WTC11 (cell line): Measurements from ENCODE around the gene AJAP1. TPM values are rescaled to one million over a fixed set of nuclear protein-coding genes. Genes with fewer than 3 reads are reported as not detected.

Experiments
- ATAC-seq: fragments of 200-7000 bp; cut with Tn5 transposase; 2 replicates; pipeline ENCODE4 v1.10.0; 2021; ENCODE audit warnings: mild to moderate bottlenecking, moderate library complexity
- CTCF ChIA-PET: fragments of 300-600 bp; sonication (Branson Sonifier 250); formaldehyde crosslinking; loops from one replicate; lab custom pipeline; 2021; ENCODE audit warnings: antibody characterized with exemption; lab: Charles Lee
- POLR2A ChIA-PET: fragments of 350-600 bp; sonication (Branson Sonifier 250); formaldehyde crosslinking; loops from one replicate; lab custom pipeline; 2021; ENCODE audit warnings: antibody characterized with exemption; lab: Charles Lee
- DNase-seq: peaks from one replicate; pipeline ENCODE4 v3.0.0; 2021; ENCODE audit warnings: low spot score
- H3K27ac Mint-ChIP-seq: 2 replicates; pipeline ENCODE4 v1.8.0; 2021; ENCODE audit warnings: mixed read lengths
- H3K27me3 Mint-ChIP-seq: 2 replicates; pipeline ENCODE4 v1.8.0; 2021; ENCODE audit warnings: low read depth, mild to moderate bottlenecking, moderate library complexity, mixed read lengths
- H3K36me3 Mint-ChIP-seq: 2 replicates; pipeline ENCODE4 v1.8.0; 2021; ENCODE audit warnings: mixed read lengths
- H3K4me1 Mint-ChIP-seq: 2 replicates; pipeline ENCODE4 v1.8.0; 2022; ENCODE audit warnings: mixed read lengths
- H3K4me3 Mint-ChIP-seq: 2 replicates; pipeline ENCODE4 v1.8.0; 2021; ENCODE audit warnings: mild to moderate bottlenecking, moderate library complexity, mixed read lengths
- H3K9me3 Mint-ChIP-seq: 2 replicates; pipeline ENCODE4 v1.8.0; 2021; ENCODE audit warnings: mixed read lengths
- AR ChIP-seq: fragments of 250-450 bp; sonication (Bioruptor Pico); IDR thresholded peaks from 2 replicates; pipeline ENCODE4 v1.9.0; 2021; ENCODE audit warnings: mild to moderate bottlenecking
- CBFB ChIP-seq: sonication (generic); formaldehyde crosslinking; IDR thresholded peaks from 2 replicates; pipeline ENCODE4 v1.8.1; 2022; ENCODE audit warnings: mild to moderate bottlenecking, low read depth, missing genetic modification reagents
- CTCF ChIP-seq: fragments of 200-600 bp; IDR thresholded peaks from 2 replicates; pipeline ENCODE4 v1.8.0; 2022; ENCODE audit warnings: antibody characterized with exemption
- FOXK1 ChIP-seq: sonication (generic); formaldehyde crosslinking; IDR thresholded peaks from 2 replicates; pipeline ENCODE4 v1.8.0; 2022; ENCODE audit warnings: mild to moderate bottlenecking, moderate library complexity, missing genetic modification reagents
- HMGA2 ChIP-seq: fragments of 250-450 bp; sonication (Bioruptor Pico); IDR thresholded peaks from 2 replicates; pipeline ENCODE4 v1.4.0; 2021; ENCODE audit warnings: mild to moderate bottlenecking, moderate library complexity
- IRF2 ChIP-seq: sonication (generic); formaldehyde crosslinking; IDR thresholded peaks from 2 replicates; pipeline ENCODE4 v1.8.0; 2022; ENCODE audit warnings: low read depth, missing genetic modification reagents, borderline replicate concordance
- KAT7 ChIP-seq: sonication (generic); formaldehyde crosslinking; IDR thresholded peaks from 2 replicates; pipeline ENCODE4 v1.8.1; 2023; ENCODE audit warnings: missing genetic modification reagents, mild to moderate bottlenecking, borderline replicate concordance
- MYBL2 ChIP-seq: sonication (generic); formaldehyde crosslinking; IDR thresholded peaks from 2 replicates; pipeline ENCODE4 v1.8.1; 2023; ENCODE audit warnings: mild to moderate bottlenecking, moderate library complexity, missing genetic modification reagents
- PRRX2 ChIP-seq: fragments of 250-450 bp; sonication (Bioruptor Pico); IDR thresholded peaks from 2 replicates; pipeline ENCODE4 v1.8.0; 2021; ENCODE audit warnings: mild to moderate bottlenecking
- SP1 ChIP-seq: sonication (generic); formaldehyde crosslinking; conservative IDR thresholded peaks from 2 replicates; pipeline ENCODE4 v1.8.1; 2022; ENCODE audit warnings: missing genetic modification reagents
- ZBTB21 ChIP-seq: sonication (generic); formaldehyde crosslinking; IDR thresholded peaks from 2 replicates; pipeline ENCODE4 v1.8.1; 2023; ENCODE audit warnings: mild to moderate bottlenecking, missing genetic modification reagents, borderline replicate concordance
- ZBTB43 ChIP-seq: sonication (generic); formaldehyde crosslinking; IDR thresholded peaks from 2 replicates; pipeline ENCODE4 v1.8.1; 2023; ENCODE audit warnings: mild to moderate bottlenecking, missing genetic modification reagents
- ZNF138 ChIP-seq: sonication (generic); formaldehyde crosslinking; conservative IDR thresholded peaks from 2 replicates; pipeline ENCODE4 v1.8.1; 2022; ENCODE audit warnings: mild to moderate bottlenecking, moderate library complexity, missing genetic modification reagents
- ZNF423 ChIP-seq: fragments of 250-450 bp; sonication (Bioruptor Pico); IDR thresholded peaks from 2 replicates; pipeline ENCODE4 v2.1.2; 2022; ENCODE audit warnings: mild to moderate bottlenecking, moderate library complexity
- total RNA-seq: library from RNA; stranded (reverse); gene quantifications from 3 replicates; pipeline ENCODE4 v1.2.3, GENCODE V29; 2021
- TF ChIP-seq, protein P1 (sequence below): sonication (generic); formaldehyde crosslinking; IDR thresholded peaks from 2 replicates; pipeline ENCODE4 v1.8.0; 2022; ENCODE audit warnings: missing genetic modification reagents
- TF ChIP-seq, protein P2 (sequence below): sonication (generic); formaldehyde crosslinking; IDR thresholded peaks from 2 replicates; pipeline ENCODE4 v1.8.1; 2022; ENCODE audit warnings: low read depth, mild to moderate bottlenecking, moderate library complexity, missing genetic modification reagents, borderline replicate concordance
- TF ChIP-seq, protein P3 (sequence below): sonication (generic); formaldehyde crosslinking; IDR thresholded peaks from 2 replicates; pipeline ENCODE4 v1.8.1; 2023; ENCODE audit warnings: mild to moderate bottlenecking, moderate library complexity, missing genetic modification reagents

Gene AJAP1
- total RNA-seq, 1 experiment from 2014 or later = 2.1 TPM

DNA sequence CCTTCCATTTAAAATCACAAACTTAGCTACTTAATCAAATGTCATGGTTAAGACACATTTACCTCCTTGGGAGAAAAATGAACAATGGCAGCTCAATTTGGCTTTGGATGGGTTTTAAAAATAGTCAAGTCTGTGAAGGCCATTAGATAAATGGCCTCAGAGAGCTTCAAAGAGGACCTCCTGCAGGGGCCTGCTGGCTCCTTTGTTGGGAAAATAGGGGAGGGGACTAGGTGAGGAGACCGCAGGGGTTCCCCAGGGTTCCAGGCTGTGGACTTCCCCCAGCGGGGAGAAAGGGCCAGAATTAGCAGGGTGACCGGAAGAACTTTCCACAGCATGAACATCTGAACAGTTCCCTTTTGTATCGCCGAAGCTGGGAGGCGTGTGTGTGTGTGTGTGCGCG is 3.4 kb upstream of the AJAP1 start:
- peaks cover 9% of the 10 kb centered on the region; the same call in 1 of the 2 replicates for H3K36me3 Mint-ChIP-seq
- H3K4me1 Mint-ChIP-seq = no peaks in the 10 kb centered on the region
- no peak overlapping the region for H3K4me3 Mint-ChIP-seq
- TF ChIP-seq MYBL2 (CRISPR knock-in tag) = no peak
- no peak for TF ChIP-seq CTCF
- TF ChIP-seq ZBTB43 = no peak
- TF ChIP-seq IRF2 (CRISPR knock-in tag) = no peak
- TF ChIP-seq AR (CRISPR knock-in tag) = no peak
- TF ChIP-seq ZNF423 (CRISPR knock-in tag) = no peak
- TF ChIP-seq CBFB (CRISPR knock-in tag) = no peak
- TF ChIP-seq ZBTB21 (CRISPR knock-in tag) = no peak
- TF ChIP-seq, protein P1, sequence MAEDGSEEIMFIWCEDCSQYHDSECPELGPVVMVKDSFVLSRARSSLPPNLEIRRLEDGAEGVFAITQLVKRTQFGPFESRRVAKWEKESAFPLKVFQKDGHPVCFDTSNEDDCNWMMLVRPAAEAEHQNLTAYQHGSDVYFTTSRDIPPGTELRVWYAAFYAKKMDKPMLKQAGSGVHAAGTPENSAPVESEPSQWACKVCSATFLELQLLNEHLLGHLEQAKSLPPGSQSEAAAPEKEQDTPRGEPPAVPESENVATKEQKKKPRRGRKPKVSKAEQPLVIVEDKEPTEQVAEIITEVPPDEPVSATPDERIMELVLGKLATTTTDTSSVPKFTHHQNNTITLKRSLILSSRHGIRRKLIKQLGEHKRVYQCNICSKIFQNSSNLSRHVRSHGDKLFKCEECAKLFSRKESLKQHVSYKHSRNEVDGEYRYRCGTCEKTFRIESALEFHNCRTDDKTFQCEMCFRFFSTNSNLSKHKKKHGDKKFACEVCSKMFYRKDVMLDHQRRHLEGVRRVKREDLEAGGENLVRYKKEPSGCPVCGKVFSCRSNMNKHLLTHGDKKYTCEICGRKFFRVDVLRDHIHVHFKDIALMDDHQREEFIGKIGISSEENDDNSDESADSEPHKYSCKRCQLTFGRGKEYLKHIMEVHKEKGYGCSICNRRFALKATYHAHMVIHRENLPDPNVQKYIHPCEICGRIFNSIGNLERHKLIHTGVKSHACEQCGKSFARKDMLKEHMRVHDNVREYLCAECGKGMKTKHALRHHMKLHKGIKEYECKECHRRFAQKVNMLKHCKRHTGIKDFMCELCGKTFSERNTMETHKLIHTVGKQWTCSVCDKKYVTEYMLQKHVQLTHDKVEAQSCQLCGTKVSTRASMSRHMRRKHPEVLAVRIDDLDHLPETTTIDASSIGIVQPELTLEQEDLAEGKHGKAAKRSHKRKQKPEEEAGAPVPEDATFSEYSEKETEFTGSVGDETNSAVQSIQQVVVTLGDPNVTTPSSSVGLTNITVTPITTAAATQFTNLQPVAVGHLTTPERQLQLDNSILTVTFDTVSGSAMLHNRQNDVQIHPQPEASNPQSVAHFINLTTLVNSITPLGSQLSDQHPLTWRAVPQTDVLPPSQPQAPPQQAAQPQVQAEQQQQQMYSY (CRISPR knock-in tag) = no peak
- TF ChIP-seq HMGA2 = no peak
- ATAC-seq (no peak), DNase-seq (no peak)
- ChIA-PET CTCF (no interaction called here), POLR2A (interaction anchor here (0.7 kb wide), 1 partner anchor 25 kb away, joined by 4 read pairs; no protein-coding TSS in a partner anchor)
- no peak overlapping the region for H3K27ac Mint-ChIP-seq
- H3K27me3 Mint-ChIP-seq = peaks cover 9% of the 10 kb centered on the region
- peaks cover 5% of the 10 kb centered on the region for H3K9me3 Mint-ChIP-seq

GRCh38 chr1:4652631-4653327 is 1.6 kb upstream of the AJAP1 start:
- no peak for TF ChIP-seq SP1 (CRISPR knock-in tag)
- no peak for TF ChIP-seq KAT7
- TF ChIP-seq CTCF = peak; percentile 50; the same call in 1 of the 2 replicates
- TF ChIP-seq FOXK1 = no peak
- TF ChIP-seq PRRX2 (CRISPR knock-in tag) = no peak
- TF ChIP-seq, protein P2, sequence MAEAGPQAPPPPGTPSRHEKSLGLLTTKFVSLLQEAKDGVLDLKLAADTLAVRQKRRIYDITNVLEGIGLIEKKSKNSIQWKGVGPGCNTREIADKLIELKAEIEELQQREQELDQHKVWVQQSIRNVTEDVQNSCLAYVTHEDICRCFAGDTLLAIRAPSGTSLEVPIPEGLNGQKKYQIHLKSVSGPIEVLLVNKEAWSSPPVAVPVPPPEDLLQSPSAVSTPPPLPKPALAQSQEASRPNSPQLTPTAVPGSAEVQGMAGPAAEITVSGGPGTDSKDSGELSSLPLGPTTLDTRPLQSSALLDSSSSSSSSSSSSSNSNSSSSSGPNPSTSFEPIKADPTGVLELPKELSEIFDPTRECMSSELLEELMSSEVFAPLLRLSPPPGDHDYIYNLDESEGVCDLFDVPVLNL (CRISPR knock-in tag) = no peak
- no peak for TF ChIP-seq ZNF138
- TF ChIP-seq, protein P3, sequence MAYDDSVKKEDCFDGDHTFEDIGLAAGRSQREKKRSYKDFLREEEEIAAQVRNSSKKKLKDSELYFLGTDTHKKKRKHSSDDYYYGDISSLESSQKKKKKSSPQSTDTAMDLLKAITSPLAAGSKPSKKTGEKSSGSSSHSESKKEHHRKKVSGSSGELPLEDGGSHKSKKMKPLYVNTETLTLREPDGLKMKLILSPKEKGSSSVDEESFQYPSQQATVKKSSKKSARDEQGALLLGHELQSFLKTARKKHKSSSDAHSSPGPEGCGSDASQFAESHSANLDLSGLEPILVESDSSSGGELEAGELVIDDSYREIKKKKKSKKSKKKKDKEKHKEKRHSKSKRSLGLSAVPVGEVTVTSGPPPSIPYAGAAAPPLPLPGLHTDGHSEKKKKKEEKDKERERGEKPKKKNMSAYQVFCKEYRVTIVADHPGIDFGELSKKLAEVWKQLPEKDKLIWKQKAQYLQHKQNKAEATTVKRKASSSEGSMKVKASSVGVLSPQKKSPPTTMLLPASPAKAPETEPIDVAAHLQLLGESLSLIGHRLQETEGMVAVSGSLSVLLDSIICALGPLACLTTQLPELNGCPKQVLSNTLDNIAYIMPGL (CRISPR knock-in tag) = no peak
- TF ChIP-seq, all 79 proteins: peak for 1
- H3K4me1 Mint-ChIP-seq = peaks cover 2% of the 10 kb centered on the region; the same call in 1 of the 2 replicates
- CTCF ChIA-PET = no interaction called here
- H3K36me3 Mint-ChIP-seq = peaks cover 16% of the 10 kb centered on the region
- peak; percentile 29 for DNase-seq
- no peak overlapping the region for H3K4me3 Mint-ChIP-seq
- peaks cover 17% of the 10 kb centered on the region for H3K9me3 Mint-ChIP-seq
- ATAC-seq = peak; percentile 52; the same call in 1 of the 2 replicates
- H3K27me3 Mint-ChIP-seq = peaks cover 16% of the 10 kb centered on the region
- POLR2A ChIA-PET = no interaction called here
- no peak overlapping the region for H3K27ac Mint-ChIP-seq
